OCI-LY7 (cell line): ENCODE measurements around the gene OR2V1.

Experiments
- EZH2phosphoT487 ChIP-seq: fragments of 200-600 bp; sonication (generic); IDR thresholded peaks from 2 replicates; pipeline ENCODE4 v1.6.1; 2018; ENCODE audit warnings: low read depth, borderline replicate concordance, mild to moderate bottlenecking, mixed run types, antibody characterized with exemption, low read length, moderate library complexity, mixed read lengths
- TF ChIP-seq, protein P1 (sequence below): fragments of 200-600 bp; sonication (generic); conservative IDR thresholded peaks from 2 replicates; pipeline ENCODE4 v1.5.1; 2014; ENCODE audit warnings: mild to moderate bottlenecking, antibody characterized with exemption, low read length, moderate library complexity, mixed read lengths

- TF ChIP-seq, protein P1, sequence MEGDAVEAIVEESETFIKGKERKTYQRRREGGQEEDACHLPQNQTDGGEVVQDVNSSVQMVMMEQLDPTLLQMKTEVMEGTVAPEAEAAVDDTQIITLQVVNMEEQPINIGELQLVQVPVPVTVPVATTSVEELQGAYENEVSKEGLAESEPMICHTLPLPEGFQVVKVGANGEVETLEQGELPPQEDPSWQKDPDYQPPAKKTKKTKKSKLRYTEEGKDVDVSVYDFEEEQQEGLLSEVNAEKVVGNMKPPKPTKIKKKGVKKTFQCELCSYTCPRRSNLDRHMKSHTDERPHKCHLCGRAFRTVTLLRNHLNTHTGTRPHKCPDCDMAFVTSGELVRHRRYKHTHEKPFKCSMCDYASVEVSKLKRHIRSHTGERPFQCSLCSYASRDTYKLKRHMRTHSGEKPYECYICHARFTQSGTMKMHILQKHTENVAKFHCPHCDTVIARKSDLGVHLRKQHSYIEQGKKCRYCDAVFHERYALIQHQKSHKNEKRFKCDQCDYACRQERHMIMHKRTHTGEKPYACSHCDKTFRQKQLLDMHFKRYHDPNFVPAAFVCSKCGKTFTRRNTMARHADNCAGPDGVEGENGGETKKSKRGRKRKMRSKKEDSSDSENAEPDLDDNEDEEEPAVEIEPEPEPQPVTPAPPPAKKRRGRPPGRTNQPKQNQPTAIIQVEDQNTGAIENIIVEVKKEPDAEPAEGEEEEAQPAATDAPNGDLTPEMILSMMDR = no peak
- TF ChIP-seq EZH2phosphoT487 = no peak
These were observed 22.3 kb downstream of the OR2V1 start for GRCh38 chr5:181108578-181109165.
